ENCODE measurements around the gene ZC2HC1B. TPM values are rescaled to one million over a fixed set of nuclear protein-coding genes. Genes with fewer than 3 reads are reported as not detected.

The ZC2HC1B gene
- polyA plus RNA-seq, 1 of the 3 experiments (the other 2 are of a cell fraction) = not detected

DNA sequence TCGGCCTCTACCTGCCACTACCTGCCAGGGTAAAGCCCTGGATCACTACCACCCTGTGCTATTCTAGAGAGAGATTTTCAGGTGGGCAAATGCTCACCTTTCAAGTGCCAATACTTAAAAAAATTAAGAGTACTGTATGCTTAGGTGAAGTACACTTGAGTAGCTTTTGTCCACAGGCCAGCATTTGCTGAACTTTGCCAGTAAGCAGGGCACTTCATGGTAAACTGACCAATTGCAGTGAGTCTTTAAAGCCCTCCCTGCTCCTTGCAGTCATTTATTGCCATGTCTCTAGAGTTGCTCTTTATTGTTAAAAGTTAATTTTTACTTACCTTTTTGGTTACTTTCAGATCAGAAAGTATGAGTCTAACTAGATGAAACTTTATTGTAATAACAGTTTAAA, 85.3 kb downstream of the ZC2HC1B start:
- no peak for DNase-seq
- ChIA-PET POLR2A (no interaction called here), CTCF (interaction anchor here (0.8 to 3.2 kb wide), 2 partner anchors 9 to 374 kb away, joined by 5 to 11 read pairs; no protein-coding TSS in a partner anchor)
- Histone ChIP-seq H4K20me1 (ENCODE audit: insufficient read depth) (no peaks in the 10 kb centered on the region), H3K9ac (no peak overlapping the region), H3F3A (replicated peaks; ENCODE audit: insufficient read depth) (no peaks in the 10 kb centered on the region), H2AFZ (ENCODE audit: low read depth) (no peak overlapping the region), H3K79me2 (ENCODE audit: insufficient read depth) (no peaks in the 10 kb centered on the region), H3K4me1 (ENCODE audit: control insufficient read depth in 1 of 2, insufficient read depth in 2 of 2, low read depth in 1 of 2, low read length in 1 of 2) (no peaks in the 10 kb centered on the region), H3K9me2 (no peaks in the 10 kb centered on the region), H3K27ac (ENCODE audit: low read depth in 2 of 2, low read length in 1 of 2) (no peak overlapping the region), H3K4me2 (no peak overlapping the region), H3K36me3 (replicated peaks in 1 of 2; ENCODE audit: control insufficient read depth in 1 of 2, insufficient read depth in 2 of 2, low read length in 1 of 2) (no peaks in the 10 kb centered on the region), H3K27me3 (ENCODE audit: insufficient read depth) (no peaks in the 10 kb centered on the region), H3K9me3 (no peaks in the 10 kb centered on the region), H3K4me3 (ENCODE audit: low read depth in 2 of 2, low read length in 1 of 2) (no peak overlapping the region)
- TF ChIP-seq TCF12 (IDR thresholded peaks at IDR 0.05) = no peak
- TF ChIP-seq FOSL2 (IDR thresholded peaks at IDR 0.05; ENCODE audit: borderline replicate concordance, low read depth) = no peak
- TF ChIP-seq YY1 (IDR thresholded peaks at IDR 0.05; ENCODE audit: low read depth) = no peak
- no peak for TF ChIP-seq RFX5 (IDR thresholded peaks at IDR 0.05; ENCODE audit: low read length)
- TF ChIP-seq RXRA (IDR thresholded peaks at IDR 0.05; ENCODE audit: borderline replicate concordance, low read depth) = no peak
- TF ChIP-seq, protein P1, sequence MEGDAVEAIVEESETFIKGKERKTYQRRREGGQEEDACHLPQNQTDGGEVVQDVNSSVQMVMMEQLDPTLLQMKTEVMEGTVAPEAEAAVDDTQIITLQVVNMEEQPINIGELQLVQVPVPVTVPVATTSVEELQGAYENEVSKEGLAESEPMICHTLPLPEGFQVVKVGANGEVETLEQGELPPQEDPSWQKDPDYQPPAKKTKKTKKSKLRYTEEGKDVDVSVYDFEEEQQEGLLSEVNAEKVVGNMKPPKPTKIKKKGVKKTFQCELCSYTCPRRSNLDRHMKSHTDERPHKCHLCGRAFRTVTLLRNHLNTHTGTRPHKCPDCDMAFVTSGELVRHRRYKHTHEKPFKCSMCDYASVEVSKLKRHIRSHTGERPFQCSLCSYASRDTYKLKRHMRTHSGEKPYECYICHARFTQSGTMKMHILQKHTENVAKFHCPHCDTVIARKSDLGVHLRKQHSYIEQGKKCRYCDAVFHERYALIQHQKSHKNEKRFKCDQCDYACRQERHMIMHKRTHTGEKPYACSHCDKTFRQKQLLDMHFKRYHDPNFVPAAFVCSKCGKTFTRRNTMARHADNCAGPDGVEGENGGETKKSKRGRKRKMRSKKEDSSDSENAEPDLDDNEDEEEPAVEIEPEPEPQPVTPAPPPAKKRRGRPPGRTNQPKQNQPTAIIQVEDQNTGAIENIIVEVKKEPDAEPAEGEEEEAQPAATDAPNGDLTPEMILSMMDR (IDR thresholded peaks at IDR 0.05) = no peak
- TF ChIP-seq SMC3 (IDR thresholded peaks at IDR 0.05; ENCODE audit: low read depth, low read length) = no peak
- no peak for TF ChIP-seq EP300 (IDR thresholded peaks at IDR 0.05; ENCODE audit: borderline replicate concordance in 1 of 2, low read depth in 1 of 2, low read length in 1 of 2)
- TF ChIP-seq USF2 (IDR thresholded peaks at IDR 0.05; ENCODE audit: borderline replicate concordance, low read depth, low read length) = no peak
- no peak for TF ChIP-seq TAF1 (IDR thresholded peaks at IDR 0.05; ENCODE audit: borderline replicate concordance, low read depth, low read length)
- WGBS (ENCODE audit: low lambda C conversion rate) = 23% methylated on average over 1 of the region's 1 CpG

GRCh38 chr6:143949962-143950361, 85.7 kb downstream of the ZC2HC1B start:
- H3K4me2 ChIP-seq = no peak overlapping the region
- no peaks in the 10 kb centered on the region for H3K9me2 ChIP-seq
- no peaks in the 10 kb centered on the region for H3K4me1 ChIP-seq (ENCODE audit: control insufficient read depth in 1 of 2, insufficient read depth in 2 of 2, low read depth in 1 of 2, low read length in 1 of 2)
- DNase-seq = no peak
- no peaks in the 10 kb centered on the region for H4K20me1 ChIP-seq (ENCODE audit: insufficient read depth)
- ChIA-PET POLR2A (no interaction called here), CTCF (interaction anchor here (1.1 to 3.2 kb wide), 2 partner anchors 10 to 375 kb away, joined by 3 to 11 read pairs; no protein-coding TSS in a partner anchor)
- no peak overlapping the region for H3K27ac ChIP-seq (ENCODE audit: low read depth in 2 of 2, low read length in 1 of 2)
- H3K79me2 ChIP-seq (ENCODE audit: insufficient read depth) = no peaks in the 10 kb centered on the region
- H3K27me3 ChIP-seq (ENCODE audit: insufficient read depth) = no peaks in the 10 kb centered on the region
- H3K9ac ChIP-seq = no peak overlapping the region
- TF ChIP-seq RFX5 (IDR thresholded peaks at IDR 0.05; ENCODE audit: low read length) = no peak
- no peak for TF ChIP-seq SIN3A (IDR thresholded peaks at IDR 0.05; ENCODE audit: borderline replicate concordance, low read depth, low read length)
- no peak for TF ChIP-seq EZH2phosphoT487 (IDR thresholded peaks at IDR 0.05; ENCODE audit: borderline replicate concordance, low read depth)
- no peaks in the 10 kb centered on the region for H3K9me3 ChIP-seq
- no peak overlapping the region for H3K4me3 ChIP-seq (ENCODE audit: low read depth in 2 of 2, low read length in 1 of 2)
- no peaks in the 10 kb centered on the region for H3F3A ChIP-seq (replicated peaks; ENCODE audit: insufficient read depth)
- no peak overlapping the region for H2AFZ ChIP-seq (ENCODE audit: low read depth)
- WGBS (ENCODE audit: low lambda C conversion rate) = 78% methylated on average over 7 of the region's 9 CpGs
- H3K36me3 ChIP-seq (replicated peaks in 1 of 2; ENCODE audit: control insufficient read depth in 1 of 2, insufficient read depth in 2 of 2, low read length in 1 of 2) = no peaks in the 10 kb centered on the region
